Embryonic facial prominence (tissue), 1 donor: Measurements from ENCODE around the gene MGAT4A.
"Not testable (repeated sequence)": the region's sequence is repeated elsewhere in the genome, so short reads cannot be mapped to it uniquely, and the experiment has no call there.

Source experiments
- DNase-seq: peaks from one replicate; pipeline ENCODE4 v3.0.0-alpha.2; 2016; ENCODE audit errors: extremely low spot score

MGAT4A gene

GRCh38 chr2:98759827-98760625 is 29.1 kb upstream of the MGAT4A start:
- no peak for DNase-seq

- DNase-seq = no peak
These were observed 28.4 kb upstream of the MGAT4A start for GRCh38 chr2:98759338-98759737.

- no peak for DNase-seq
These were observed 27.0 kb upstream of the MGAT4A start for GRCh38 chr2:98757904-98758421.

GRCh38 chr2:98753801-98754200 is 22.9 kb upstream of the MGAT4A start:
- DNase-seq = no peak

- DNase-seq = not testable (repeated sequence)
These were observed 21.8 kb upstream of the MGAT4A start for GRCh38 chr2:98752711-98753110.

- no peak for DNase-seq
These were observed 20.8 kb upstream of the MGAT4A start for GRCh38 chr2:98751748-98752147.

- DNase-seq = no peak
These were observed 19.8 kb upstream of the MGAT4A start for GRCh38 chr2:98750593-98751282.

GRCh38 chr2:98749066-98749450 is 18.1 kb upstream of the MGAT4A start:
- no peak for DNase-seq

GRCh38 chr2:98748292-98749065 is 17.5 kb upstream of the MGAT4A start:
- DNase-seq = no peak

GRCh38 chr2:98747888-98748287 is 17.0 kb upstream of the MGAT4A start:
- no peak for DNase-seq

GRCh38 chr2:98746426-98746825 is 15.5 kb upstream of the MGAT4A start:
- no peak for DNase-seq

GRCh38 chr2:98744595-98744994 is 13.7 kb upstream of the MGAT4A start:
- no peak for DNase-seq

GRCh38 chr2:98743835-98744234 is 12.9 kb upstream of the MGAT4A start:
- no peak for DNase-seq

- DNase-seq = no peak
These were observed 8.1 kb upstream of the MGAT4A start for GRCh38 chr2:98739020-98739419.

GRCh38 chr2:98738304-98738703 is 7.4 kb upstream of the MGAT4A start:
- DNase-seq = no peak

GRCh38 chr2:98737848-98738247 is 6.9 kb upstream of the MGAT4A start:
- no peak for DNase-seq

- no peak for DNase-seq
These were observed 5.5 kb upstream of the MGAT4A start for GRCh38 chr2:98736464-98736889.

GRCh38 chr2:98734823-98735260 is 3.9 kb upstream of the MGAT4A start:
- no peak for DNase-seq

GRCh38 chr2:98734162-98734561 is 3.2 kb upstream of the MGAT4A start:
- no peak for DNase-seq

GRCh38 chr2:98732430-98733051 is 1.6 kb upstream of the MGAT4A start:
- DNase-seq = no peak

GRCh38 chr2:98731894-98732349 is 990 bp upstream of the MGAT4A start:
- DNase-seq = no peak

GRCh38 chr2:98730707-98731040 is 258 bp downstream of the MGAT4A start:
- no peak for DNase-seq
